ACHN (cell line): ENCODE measurements around the gene EAPP.
"Not testable (repeated sequence)": the region's sequence is repeated elsewhere in the genome, so short reads cannot be mapped to it uniquely, and the experiment has no call there.

Experiments used
- DNase-seq: peaks from one replicate; pipeline ENCODE4 v3.0.0-alpha.2; 2015
- in situ Hi-C: cut with HindIII; loops from 2 replicates; pipeline ENCODE4 v1.10.0; 2017; ENCODE audit warnings: low sequenced_read_pairs, low pct_ligation_motif_present, low pct_unique_long_range_greater_than_20kb

EAPP gene

GRCh38 chr14:34539407-34540180 is at the start of gene EAPP:
Gene EAPP, minus strand, starts transcription at chr14:34539701. Its CDS starts 73 bp downstream, at chr14:34539628.
- in situ Hi-C loops = no loop called here
- peak; percentile 93 for DNase-seq

GRCh38 chr14:34583525-34583924 is 44.0 kb upstream of the EAPP start:
- no peak for DNase-seq
- in situ Hi-C loops = no loop called here

GRCh38 chr14:34582117-34582680 is 42.7 kb upstream of the EAPP start:
- in situ Hi-C loops = no loop called here
- no peak for DNase-seq

GRCh38 chr14:34580381-34580780 is 40.9 kb upstream of the EAPP start:
- DNase-seq = no peak
- in situ Hi-C loops = no loop called here

GRCh38 chr14:34571771-34572170 is 32.3 kb upstream of the EAPP start:
- in situ Hi-C loops = no loop called here

GRCh38 chr14:34569750-34570149 is 30.2 kb upstream of the EAPP start:
- in situ Hi-C loops = no loop called here
- DNase-seq = no peak

More at GRCh38 chr14:34571771-34572170, 32.3 kb upstream of the EAPP start:
- DNase-seq = no peak

- DNase-seq = no peak
- in situ Hi-C loops = no loop called here
These were observed 29.3 kb upstream of the EAPP start for GRCh38 chr14:34568803-34569202.

- in situ Hi-C loops = no loop called here
- DNase-seq = no peak
These were observed 23.3 kb upstream of the EAPP start for GRCh38 chr14:34562776-34563150.

GRCh38 chr14:34562037-34562775 is 22.7 kb upstream of the EAPP start:
- in situ Hi-C loops, DNase-seq: not testable (repeated sequence)

- in situ Hi-C loops, DNase-seq: not testable (repeated sequence)
These were observed 17.0 kb upstream of the EAPP start for GRCh38 chr14:34556498-34556829.

GRCh38 chr14:34555583-34556497 is 16.3 kb upstream of the EAPP start:
- DNase-seq, in situ Hi-C loops: not testable (repeated sequence)

- in situ Hi-C loops = no loop called here
- DNase-seq = peak; percentile 39
These were observed 15.2 kb upstream of the EAPP start for GRCh38 chr14:34554540-34555250.

- in situ Hi-C loops, DNase-seq: not testable (repeated sequence)
These were observed 9.9 kb upstream of the EAPP start for GRCh38 chr14:34549276-34549966.

GRCh38 chr14:34548472-34548981 is 9.0 kb upstream of the EAPP start:
- in situ Hi-C loops = no loop called here
- no peak for DNase-seq

- in situ Hi-C loops = not testable (repeated sequence)
These were observed 7.6 kb upstream of the EAPP start for GRCh38 chr14:34547136-34547520.

GRCh38 chr14:34546272-34547135 is 7.0 kb upstream of the EAPP start:
- DNase-seq, in situ Hi-C loops: not testable (repeated sequence)

More at GRCh38 chr14:34547136-34547520, 7.6 kb upstream of the EAPP start:
- not testable (repeated sequence) for DNase-seq
